ENCODE measurements around the gene MRFAP1. TPM values are rescaled to one million over a fixed set of nuclear protein-coding genes. Genes with fewer than 3 reads are reported as not detected.
A peak's percentile ranks its signal among the peaks of the same experiment; 100 is the strongest.

MRFAP1 gene
- total and polyA plus RNA-seq, 5 experiments from 2014 or later, result 141 to 186 (median 153) TPM

GRCh38 chr4:6602289-6602688 is 38.2 kb upstream of the MRFAP1 start:
- POLR2A ChIA-PET, result interaction anchor here (0.7 kb wide), 1 partner anchor 304 kb away, joined by 5 read pairs; no protein-coding TSS in a partner anchor
- DNase-seq (no peak), ATAC-seq (no peak)
- peaks cover 0 to 2% (median 0%) of the 10 kb centered on the region in 4 donors for H3K4me1 Mint-ChIP-seq
- peaks cover 6 to 82% (median 63%) of the 10 kb centered on the region in 3 donors for H3K36me3 Mint-ChIP-seq
- H3K4me3 Mint-ChIP-seq, result no peak overlapping the region
- H3K9me3 Mint-ChIP-seq, result peaks cover 0 to 13% (median 4%) of the 10 kb centered on the region in 9 donors
- no peak overlapping the region for H3K27ac Mint-ChIP-seq
- no peaks in the 10 kb centered on the region for H3K27me3 Mint-ChIP-seq

- Mint-ChIP-seq H3K36me3 (peaks cover 6 to 90% (median 68%) of the 10 kb centered on the region in 3 donors), H3K27me3 (no peaks in the 10 kb centered on the region), H3K27ac (no peak overlapping the region), H3K9me3 (peaks cover 0 to 13% (median 4%) of the 10 kb centered on the region in 9 donors), H3K4me1 (peaks cover 0 to 2% (median under 1%) of the 10 kb centered on the region in 4 donors), H3K4me3 (no peak overlapping the region)
- POLR2A ChIA-PET, result interaction anchor here (0.7 kb wide), 1 partner anchor 303 kb away, joined by 5 read pairs; no protein-coding TSS in a partner anchor
- ATAC-seq (no peak), DNase-seq (no peak)
Observed at GRCh38 chr4:6603128-6603527, 37.4 kb upstream of the MRFAP1 start.

GRCh38 chr4:6605114-6605513 is 35.4 kb upstream of the MRFAP1 start:
- ATAC-seq (no peak), DNase-seq (no peak)
- peaks cover 0 to 4% (median under 1%) of the 10 kb centered on the region in 4 donors for H3K4me1 Mint-ChIP-seq
- H3K9me3 Mint-ChIP-seq, result peaks cover 0 to 13% (median 4%) of the 10 kb centered on the region in 9 donors
- H3K36me3 Mint-ChIP-seq, result peaks cover 6 to 91% (median 66%) of the 10 kb centered on the region in 3 donors
- H3K27ac Mint-ChIP-seq, result no peak overlapping the region
- no peak overlapping the region for H3K4me3 Mint-ChIP-seq
- POLR2A ChIA-PET, result no interaction called here
- no peaks in the 10 kb centered on the region for H3K27me3 Mint-ChIP-seq

- Mint-ChIP-seq H3K4me1 (peaks cover 0 to 4% (median under 1%) of the 10 kb centered on the region in 4 donors), H3K27ac (no peak overlapping the region)
- POLR2A ChIA-PET, result no interaction called here
Observed at GRCh38 chr4:6605605-6606004, 34.9 kb upstream of the MRFAP1 start.

GRCh38 chr4:6606465-6607235 is 33.8 kb upstream of the MRFAP1 start:
- Mint-ChIP-seq H3K9me3 (peaks cover 0 to 13% (median 4%) of the 10 kb centered on the region in 9 donors), H3K36me3 (peaks cover 6 to 96% (median 58%) of the 10 kb centered on the region in 3 donors), H3K4me1 (peaks cover 0 to 4% (median under 1%) of the 10 kb centered on the region in 4 donors), H3K27ac (peak overlapping the region in 1 of 10 donors; percentile 87), H3K4me3 (no peak overlapping the region), H3K27me3 (no peaks in the 10 kb centered on the region)
- POLR2A ChIA-PET, result no interaction called here
- DNase-seq (no peak), ATAC-seq (no peak)

More at GRCh38 chr4:6605605-6606004, 34.9 kb upstream of the MRFAP1 start:
- peaks cover 0 to 13% (median 4%) of the 10 kb centered on the region in 9 donors for H3K9me3 Mint-ChIP-seq
- H3K36me3 Mint-ChIP-seq, result peaks cover 6 to 96% (median 63%) of the 10 kb centered on the region in 3 donors
- no peak overlapping the region for H3K4me3 Mint-ChIP-seq
- H3K27me3 Mint-ChIP-seq, result no peaks in the 10 kb centered on the region
- DNase-seq (no peak), ATAC-seq (no peak)

GRCh38 chr4:6607368-6608055 is 33.0 kb upstream of the MRFAP1 start:
- ATAC-seq (no peak), DNase-seq (no peak)
- no peaks in the 10 kb centered on the region for H3K27me3 Mint-ChIP-seq
- peak overlapping the region in 2 of 10 donors; percentile 20 to 87 for H3K27ac Mint-ChIP-seq
- H3K4me1 Mint-ChIP-seq, result peaks cover 0 to 7% (median under 1%) of the 10 kb centered on the region in 4 donors
- H3K9me3 Mint-ChIP-seq, result peaks cover 0 to 13% (median 4%) of the 10 kb centered on the region in 9 donors
- peaks cover 6 to 95% (median 50%) of the 10 kb centered on the region in 3 donors for H3K36me3 Mint-ChIP-seq
- POLR2A ChIA-PET, result no interaction called here
- H3K4me3 Mint-ChIP-seq, result no peak overlapping the region

- DNase-seq, result peak in 1 of 10 donors; percentile 9
- POLR2A ChIA-PET, result no interaction called here
- no peak overlapping the region for H3K4me3 Mint-ChIP-seq
- H3K4me1 Mint-ChIP-seq, result peaks cover 0 to 5% (median under 1%) of the 10 kb centered on the region in 4 donors
- no peaks in the 10 kb centered on the region for H3K27me3 Mint-ChIP-seq
- no peak for ATAC-seq
- H3K36me3 Mint-ChIP-seq, result peaks cover 6 to 93% (median 44%) of the 10 kb centered on the region in 3 donors
- H3K27ac Mint-ChIP-seq, result peak overlapping the region in 2 of 10 donors; percentile 20 to 81
- H3K9me3 Mint-ChIP-seq, result peaks cover 0 to 13% (median 4%) of the 10 kb centered on the region in 9 donors
Observed at GRCh38 chr4:6608758-6609414, 31.6 kb upstream of the MRFAP1 start.

- Mint-ChIP-seq H3K4me1 (peaks cover 0 to 5% (median under 1%) of the 10 kb centered on the region in 4 donors), H3K36me3 (peaks cover 4 to 90% (median 40%) of the 10 kb centered on the region in 3 donors), H3K4me3 (no peak overlapping the region), H3K27ac (peak overlapping the region in 2 of 10 donors; percentile 20 to 81), H3K27me3 (no peaks in the 10 kb centered on the region), H3K9me3 (peaks cover 0 to 12% (median 0%) of the 10 kb centered on the region in 9 donors)
- ATAC-seq (no peak), DNase-seq (no peak)
- POLR2A ChIA-PET, result no interaction called here
Observed at GRCh38 chr4:6609415-6610079, 30.9 kb upstream of the MRFAP1 start.

- DNase-seq, result no peak
- peaks cover 0 to 5% (median under 1%) of the 10 kb centered on the region in 4 donors for H3K4me1 Mint-ChIP-seq
- H3K9me3 Mint-ChIP-seq, result peaks cover 0 to 2% (median 0%) of the 10 kb centered on the region in 9 donors
- H3K36me3 Mint-ChIP-seq, result peaks cover 0 to 89% (median 36%) of the 10 kb centered on the region in 3 donors
- no peaks in the 10 kb centered on the region for H3K27me3 Mint-ChIP-seq
- no peak overlapping the region for H3K27ac Mint-ChIP-seq
- no peak overlapping the region for H3K4me3 Mint-ChIP-seq
- ATAC-seq, result no peak
- POLR2A ChIA-PET, result interaction anchor here (1.3 kb wide), 1 partner anchor 30 kb away, joined by 5 read pairs; the partner anchor contains the start of gene MRFAP1
Observed at GRCh38 chr4:6610856-6611430, 29.5 kb upstream of the MRFAP1 start.

- H3K4me3 Mint-ChIP-seq, result no peak overlapping the region
- H3K4me1 Mint-ChIP-seq, result peaks cover 0 to 5% (median under 1%) of the 10 kb centered on the region in 4 donors
- H3K27me3 Mint-ChIP-seq, result no peaks in the 10 kb centered on the region
- H3K27ac Mint-ChIP-seq, result peak overlapping the region in 6 of 10 donors; percentile 20 to 89 (median 56)
- peaks cover 11 to 89% (median 36%) of the 10 kb centered on the region in 3 donors for H3K36me3 Mint-ChIP-seq
- DNase-seq (peak in 1 of 10 donors; percentile 57), ATAC-seq (no peak)
- POLR2A ChIA-PET, result interaction anchor here (1.2 kb wide), 1 partner anchor 28 kb away, joined by 3 read pairs; no protein-coding TSS in a partner anchor
- no peaks in the 10 kb centered on the region for H3K9me3 Mint-ChIP-seq
Observed at GRCh38 chr4:6612961-6613675, 27.4 kb upstream of the MRFAP1 start.

Measured in naive thymus-derived CD8-positive, alpha-beta T cell (primary cell).